Thyroid gland (tissue), 4 donors: ENCODE measurements around the gene MATN1.

Source experiments
- CTCF ChIP-seq, 6 experiments: fragments of 200-600 bp in 3 of 6; fragments of 450-650 bp in 3 of 6; sonication (generic) in 3 of 6; IDR thresholded peaks; one replicate each; pipeline ENCODE4 v1.5.1; 2016 to 2019; ENCODE audit warnings: antibody characterized with exemption in 6 of 6, mild to moderate bottlenecking in 2 of 6, inconsistent platforms in 1 of 6, moderate library complexity in 1 of 6
- POLR2A ChIP-seq, 2 donors: fragments of 450-650 bp; IDR thresholded peaks; one replicate each; pipeline ENCODE4 v1.6.1; 2017; ENCODE audit warnings: antibody characterized with exemption in 2 of 2, mild to moderate bottlenecking in 2 of 2, moderate library complexity in 1 of 2

- no peak for TF ChIP-seq CTCF (IDR thresholded peaks at IDR 0.05)
- no peak for TF ChIP-seq POLR2A (IDR thresholded peaks at IDR 0.05)
Measured at GRCh38 chr1:30760596-30761324, 37.4 kb upstream of the MATN1 start.
